GM12874 (cell line): ENCODE data around the gene AMPD3.

Experiments
- TF ChIP-seq, protein P1 (sequence below): IDR thresholded peaks from 2 replicates; pipeline ENCODE4 v1.5.1; 2011; ENCODE audit warnings: low read depth, mild to moderate bottlenecking, control low read depth, low read length, moderate library complexity; ENCODE audit not compliant: insufficient read depth

Gene AMPD3

DNA sequence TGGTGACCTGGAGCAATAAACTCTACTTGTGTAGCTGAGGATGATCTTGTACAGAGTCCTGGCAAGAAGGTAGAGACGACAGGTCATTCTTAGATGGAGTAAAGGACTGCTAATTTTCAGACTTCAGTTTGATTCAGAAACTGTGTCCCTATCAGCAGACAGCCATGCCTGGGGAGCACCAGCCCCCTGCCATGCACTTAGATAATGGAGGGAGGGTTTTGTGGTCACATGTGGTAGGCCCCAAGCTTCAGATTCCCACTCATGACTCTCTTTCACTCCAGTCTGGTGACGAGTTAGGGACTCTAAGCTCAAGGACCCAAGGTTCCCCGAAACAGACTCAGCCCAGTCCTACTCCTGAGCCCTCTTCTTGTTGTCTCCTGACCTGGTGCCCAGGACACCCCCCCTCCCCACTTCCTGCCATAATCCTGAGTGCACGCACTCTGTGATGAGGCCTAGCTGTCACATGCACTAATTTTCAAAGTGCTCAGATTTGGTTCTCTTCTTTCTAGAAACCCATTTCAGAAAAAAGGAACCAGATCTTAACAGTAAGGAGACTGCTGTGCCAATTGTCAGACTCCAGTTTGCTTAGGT lies 10.2 kb upstream of the AMPD3 start:
- TF ChIP-seq, protein P1, sequence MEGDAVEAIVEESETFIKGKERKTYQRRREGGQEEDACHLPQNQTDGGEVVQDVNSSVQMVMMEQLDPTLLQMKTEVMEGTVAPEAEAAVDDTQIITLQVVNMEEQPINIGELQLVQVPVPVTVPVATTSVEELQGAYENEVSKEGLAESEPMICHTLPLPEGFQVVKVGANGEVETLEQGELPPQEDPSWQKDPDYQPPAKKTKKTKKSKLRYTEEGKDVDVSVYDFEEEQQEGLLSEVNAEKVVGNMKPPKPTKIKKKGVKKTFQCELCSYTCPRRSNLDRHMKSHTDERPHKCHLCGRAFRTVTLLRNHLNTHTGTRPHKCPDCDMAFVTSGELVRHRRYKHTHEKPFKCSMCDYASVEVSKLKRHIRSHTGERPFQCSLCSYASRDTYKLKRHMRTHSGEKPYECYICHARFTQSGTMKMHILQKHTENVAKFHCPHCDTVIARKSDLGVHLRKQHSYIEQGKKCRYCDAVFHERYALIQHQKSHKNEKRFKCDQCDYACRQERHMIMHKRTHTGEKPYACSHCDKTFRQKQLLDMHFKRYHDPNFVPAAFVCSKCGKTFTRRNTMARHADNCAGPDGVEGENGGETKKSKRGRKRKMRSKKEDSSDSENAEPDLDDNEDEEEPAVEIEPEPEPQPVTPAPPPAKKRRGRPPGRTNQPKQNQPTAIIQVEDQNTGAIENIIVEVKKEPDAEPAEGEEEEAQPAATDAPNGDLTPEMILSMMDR = no peak

DNA sequence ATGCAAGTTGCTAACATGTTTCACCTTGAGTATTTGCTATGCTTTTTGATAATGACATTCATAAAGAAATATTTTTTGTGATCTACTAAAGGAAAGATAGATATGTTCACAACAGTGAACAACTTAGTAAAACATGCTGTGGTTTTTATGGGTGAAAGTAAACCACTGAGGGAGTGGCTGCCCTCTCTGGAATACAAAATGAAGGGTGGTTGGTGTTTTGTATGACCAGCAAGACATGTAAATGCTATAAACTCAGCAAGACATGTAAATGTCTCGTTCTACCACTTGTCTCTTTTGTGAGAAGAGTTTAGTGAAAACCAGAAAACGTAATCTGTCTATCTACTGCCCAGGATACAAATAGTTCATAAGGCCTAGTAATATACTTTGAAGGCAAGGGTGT lies 7.6 kb upstream of the AMPD3 start:
- TF ChIP-seq, protein P1 = no peak

DNA sequence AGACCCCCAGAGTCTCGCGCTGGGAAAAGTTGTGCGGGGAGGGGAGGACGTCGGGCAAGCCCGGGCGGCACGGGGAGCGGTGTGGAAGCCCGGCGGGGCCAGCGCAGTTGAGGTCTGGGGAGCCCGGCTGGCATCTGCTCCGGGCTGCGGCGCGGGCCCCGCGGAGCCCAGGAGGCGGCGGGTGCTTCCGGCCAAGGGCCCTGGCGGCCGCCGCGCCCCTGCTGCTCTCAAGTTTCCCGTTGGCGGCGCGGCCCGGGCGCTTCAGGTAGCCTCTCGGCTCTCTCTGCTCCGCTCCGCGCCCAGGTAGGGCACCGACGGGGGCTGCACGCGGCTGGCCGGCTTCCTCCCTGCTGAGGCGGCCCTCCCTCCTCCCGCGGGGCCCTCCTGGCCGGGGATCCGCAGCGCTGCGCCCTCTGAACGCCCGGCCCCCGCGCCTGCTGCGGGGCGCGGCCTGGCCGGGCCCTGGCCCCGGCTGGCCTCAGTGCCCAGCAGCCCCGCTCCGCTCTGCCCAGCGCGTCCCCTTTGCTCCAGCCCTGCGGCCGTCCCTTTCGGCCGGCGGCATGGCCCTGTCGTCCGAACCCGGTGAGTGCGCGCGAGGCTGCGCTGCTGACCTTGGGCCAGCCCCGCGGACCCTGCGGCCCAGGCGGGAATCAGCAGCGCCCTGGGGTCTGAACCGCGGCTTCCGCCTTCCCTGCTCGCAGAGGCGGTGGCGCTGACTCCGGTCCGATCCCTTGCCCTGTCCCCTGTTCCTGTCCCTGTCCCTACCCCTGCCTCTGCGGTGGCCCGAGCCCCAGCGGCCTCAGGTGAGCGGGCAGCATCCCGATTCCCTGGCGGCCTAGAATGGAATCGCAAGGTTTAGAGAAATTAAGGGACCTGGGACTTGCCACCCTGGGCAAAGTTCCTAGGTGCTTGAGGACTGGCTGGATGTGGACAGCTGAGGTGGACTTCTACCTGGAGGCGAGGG lies 4.3 kb upstream of the AMPD3 start:
- TF ChIP-seq, protein P1 = peak; percentile 46; the same call in 1 of the 2 replicates

DNA sequence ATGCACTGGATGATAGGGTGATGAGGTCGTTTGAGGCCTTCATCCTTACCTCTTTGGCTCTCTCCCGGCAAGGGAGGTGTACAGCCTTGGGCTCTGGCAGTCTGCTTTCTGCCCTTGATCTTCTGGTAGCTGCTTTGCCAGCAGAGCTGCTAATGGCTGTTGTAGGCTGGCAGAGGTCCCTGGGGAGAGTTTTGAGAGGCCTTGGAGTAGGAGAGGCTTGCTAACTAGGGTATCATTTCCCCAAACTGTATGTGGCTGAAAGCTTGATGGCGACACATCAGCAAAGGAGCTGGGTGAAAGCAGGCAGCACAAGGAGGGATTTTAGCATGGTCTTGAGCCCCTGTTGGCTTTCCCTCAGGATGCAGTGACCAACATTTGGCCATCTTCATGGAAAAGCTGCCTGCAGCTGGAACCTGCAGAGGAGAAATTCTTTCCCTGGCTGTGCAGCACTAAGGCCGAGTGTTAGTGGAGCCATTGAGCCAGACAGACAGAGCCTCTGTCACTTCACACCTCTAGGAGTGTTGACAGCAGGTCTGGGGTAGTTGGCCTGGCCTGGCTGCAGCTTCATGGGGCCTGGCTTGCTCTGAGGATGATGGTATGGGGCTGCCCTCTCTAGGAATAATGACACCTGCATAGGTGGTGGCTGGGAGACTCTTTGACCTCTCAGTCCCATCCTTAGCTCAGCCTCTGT lies 3.5 kb upstream of the AMPD3 start:
- TF ChIP-seq, protein P1 = no peak

- TF ChIP-seq, protein P1 = no peak
Observed at GRCh38 chr11:10452211-10452767, 2.8 kb upstream of the AMPD3 start.

- TF ChIP-seq, protein P1 = no peak
Observed at GRCh38 chr11:10453261-10453660, 1.8 kb upstream of the AMPD3 start.
